NCI-H146 treated with DMSO at 0.1 percent for 48 hours (cell line): ENCODE measurements around the gene VSIG10.
A peak's percentile ranks its signal among the peaks of the same experiment; 100 is the strongest.
"Not testable (repeated sequence)": the region's sequence is repeated elsewhere in the genome, so short reads cannot be mapped to it uniquely, and the experiment has no call there.

Experiments
- DNase-seq: peaks from one replicate; lab custom pipeline; 2025; ENCODE audit not compliant: unreplicated experiment; lab: John Stamatoyannopoulos, UW

VSIG10 gene

DNA sequence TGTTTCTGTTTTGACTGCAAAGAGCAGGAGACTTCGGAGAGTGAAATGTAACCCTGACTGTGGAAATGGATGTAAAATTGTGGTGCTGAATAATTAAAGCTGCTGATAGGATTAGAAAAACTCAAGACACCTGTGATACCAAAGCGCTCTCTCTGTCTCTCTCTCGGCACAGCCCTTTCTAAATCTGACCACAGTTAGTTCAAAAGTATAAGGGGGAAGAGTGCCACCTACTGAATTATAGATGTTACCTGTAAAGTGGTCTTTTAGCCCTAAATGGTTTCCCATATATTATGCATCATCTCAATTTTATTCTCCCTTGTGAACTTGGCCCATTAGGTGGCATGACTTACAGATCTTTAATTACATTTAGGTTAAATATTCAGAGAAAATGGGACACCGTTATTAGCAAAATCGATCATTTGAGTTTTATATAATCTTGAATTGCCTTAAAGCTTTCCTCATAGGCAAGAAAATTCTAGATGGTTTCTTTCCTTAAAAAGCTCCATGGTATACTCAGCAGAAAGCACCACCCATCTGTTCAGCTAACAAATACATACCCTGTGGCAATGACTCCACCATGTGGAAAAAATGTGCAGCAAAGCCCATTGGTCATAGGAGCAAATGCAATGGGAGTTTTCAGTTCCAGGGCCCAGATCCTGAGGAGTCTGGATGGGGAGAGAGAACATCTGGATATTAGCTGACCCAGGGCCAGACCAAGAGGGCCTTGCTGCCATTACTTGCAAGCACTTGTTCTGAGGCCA lies 69.2 kb downstream of the VSIG10 start:
- no peak for DNase-seq

DNA sequence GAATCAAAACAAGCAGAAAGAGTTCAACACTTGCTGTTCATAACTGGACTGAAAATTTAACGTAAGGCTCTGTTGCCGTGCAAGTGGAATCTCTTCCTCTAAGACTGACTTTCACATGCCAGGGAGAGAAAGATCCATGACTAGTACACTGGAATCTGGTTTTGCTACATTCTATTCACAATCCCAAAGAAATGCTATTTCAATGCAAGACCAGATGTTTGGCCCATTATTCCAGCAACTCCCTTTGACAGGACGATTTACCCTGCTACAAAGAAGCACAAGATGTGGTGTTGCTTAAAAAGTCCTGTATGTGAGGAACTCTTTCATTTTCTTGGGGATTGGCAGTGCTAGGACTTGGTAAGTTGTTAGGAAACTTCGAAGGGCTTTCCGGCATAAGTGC lies 69.9 kb downstream of the VSIG10 start:
- no peak for DNase-seq

DNA sequence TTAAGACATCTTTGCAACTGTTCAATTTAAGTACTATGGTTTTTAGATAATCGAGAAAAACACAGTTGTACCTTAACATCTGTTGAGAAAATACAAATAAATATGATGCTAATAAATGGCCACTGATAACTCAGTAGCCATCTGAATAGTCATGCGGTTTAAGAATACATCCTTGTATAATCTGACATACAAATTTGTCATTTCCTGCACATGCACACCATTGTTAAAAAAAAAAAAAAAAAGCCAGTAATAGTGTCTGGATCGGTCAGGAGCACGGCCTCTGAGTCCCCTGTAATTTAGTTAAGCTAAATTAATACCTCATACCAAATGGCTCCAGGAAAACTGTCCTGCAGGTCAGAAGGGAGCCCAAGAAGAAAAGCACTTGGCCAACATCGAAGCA lies 70.5 kb downstream of the VSIG10 start:
- no peak for DNase-seq

DNA sequence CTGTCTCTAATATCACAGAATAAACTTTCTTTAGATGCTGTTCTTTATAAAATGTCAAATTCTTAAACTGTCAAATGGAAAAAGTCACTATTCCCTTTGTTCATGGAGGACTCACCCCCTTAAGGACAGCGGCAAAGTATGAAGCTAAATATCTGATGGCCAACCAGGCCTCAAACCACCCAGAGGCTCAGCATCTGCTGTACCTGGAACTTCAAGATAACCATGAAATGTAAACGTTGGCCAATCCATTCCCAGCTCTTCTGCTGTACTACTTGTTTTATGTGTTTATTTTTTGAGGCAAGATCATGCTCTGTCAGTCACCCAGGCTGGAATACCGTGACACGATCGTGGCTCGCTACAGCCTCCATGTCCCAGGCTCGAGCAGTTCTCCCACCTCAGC lies 71.6 kb downstream of the VSIG10 start:
- no peak for DNase-seq

DNA sequence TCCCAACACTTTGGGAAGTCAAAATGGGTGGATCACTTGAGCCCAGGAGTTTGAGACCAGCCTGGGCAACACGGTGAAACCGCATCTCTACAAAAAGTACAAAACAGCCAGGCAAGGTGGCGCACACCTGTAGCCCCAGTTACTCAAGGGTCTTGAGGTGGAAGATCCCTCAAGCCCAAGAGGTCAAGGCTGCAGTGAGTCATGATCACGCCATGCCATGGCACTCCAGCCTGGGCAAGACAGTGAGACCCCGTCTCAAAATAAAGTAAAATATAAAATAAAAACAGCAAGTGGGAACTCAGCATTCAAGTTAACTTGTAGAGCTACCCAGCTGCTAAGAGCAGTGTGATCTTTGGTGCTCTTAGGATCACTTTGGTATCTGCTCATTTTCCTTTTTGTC lies 74.6 kb downstream of the VSIG10 start:
- DNase-seq, result no peak

DNA sequence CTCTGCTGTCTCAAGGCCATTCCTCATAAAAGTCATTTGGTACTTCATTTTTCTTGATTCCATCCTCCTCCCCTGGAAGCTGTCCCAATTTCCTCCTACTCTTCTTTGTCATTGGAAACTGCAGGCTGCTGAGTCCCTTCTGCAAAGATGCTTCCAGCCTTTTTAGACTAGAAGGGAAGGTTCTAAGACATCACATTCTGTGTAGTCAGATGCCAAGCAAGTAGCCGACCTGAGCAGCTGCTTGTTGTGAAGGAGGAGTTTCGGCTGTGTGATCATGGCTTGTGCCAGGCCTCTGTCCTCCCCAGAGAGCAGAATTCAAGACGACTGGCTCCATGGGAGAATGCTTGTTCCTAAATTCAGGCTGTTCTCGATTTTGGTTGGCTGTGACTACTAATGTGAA lies 78.6 kb downstream of the VSIG10 start:
- no peak for DNase-seq

DNA sequence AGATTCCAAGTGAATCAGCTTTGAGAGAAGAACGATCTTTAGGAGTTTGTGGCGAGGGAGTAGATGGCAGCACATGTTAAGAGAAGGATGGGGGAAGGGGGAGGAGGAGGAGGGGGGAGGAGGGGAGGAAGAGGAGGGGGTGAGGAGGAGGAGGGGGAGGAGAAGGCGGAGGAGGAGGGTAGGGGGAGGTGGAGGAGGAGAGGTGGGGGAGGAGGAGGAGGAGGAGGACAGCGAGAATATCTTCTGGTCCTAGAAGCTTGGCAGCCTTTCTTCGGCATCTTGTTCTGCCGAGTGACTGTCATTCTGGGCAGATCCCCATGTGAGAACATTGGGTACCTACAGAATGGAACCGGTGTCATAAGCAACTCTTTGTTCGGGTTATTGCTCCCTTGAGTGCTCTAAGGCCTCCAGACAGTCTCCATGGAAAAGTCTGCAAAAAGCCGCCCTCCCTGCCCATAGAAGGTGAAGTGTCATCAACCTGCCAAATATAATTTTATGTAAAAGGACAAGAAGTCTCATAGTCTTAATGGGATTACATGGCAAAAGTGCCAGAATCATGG lies 80.4 kb downstream of the VSIG10 start:
- DNase-seq, result no peak

DNA sequence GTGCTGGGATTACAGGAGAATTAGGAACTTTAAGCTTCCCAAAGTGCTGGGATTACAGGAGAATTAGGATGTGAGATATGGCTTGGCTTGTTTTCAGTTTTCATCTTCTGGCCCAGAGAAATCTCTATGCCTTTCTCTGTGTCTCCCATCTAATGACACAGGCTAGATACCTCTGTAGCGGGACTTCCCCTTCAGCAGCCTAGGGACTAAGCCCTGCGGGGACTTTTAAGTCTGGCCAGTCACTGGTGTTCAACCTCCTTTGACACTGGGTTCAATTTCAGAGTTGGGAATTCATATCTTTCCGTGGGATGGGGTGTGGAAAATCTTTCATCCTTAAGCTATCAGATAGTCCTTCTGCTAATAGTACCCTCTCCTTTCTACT lies 81.1 kb downstream of the VSIG10 start:
- DNase-seq, result no peak

DNA sequence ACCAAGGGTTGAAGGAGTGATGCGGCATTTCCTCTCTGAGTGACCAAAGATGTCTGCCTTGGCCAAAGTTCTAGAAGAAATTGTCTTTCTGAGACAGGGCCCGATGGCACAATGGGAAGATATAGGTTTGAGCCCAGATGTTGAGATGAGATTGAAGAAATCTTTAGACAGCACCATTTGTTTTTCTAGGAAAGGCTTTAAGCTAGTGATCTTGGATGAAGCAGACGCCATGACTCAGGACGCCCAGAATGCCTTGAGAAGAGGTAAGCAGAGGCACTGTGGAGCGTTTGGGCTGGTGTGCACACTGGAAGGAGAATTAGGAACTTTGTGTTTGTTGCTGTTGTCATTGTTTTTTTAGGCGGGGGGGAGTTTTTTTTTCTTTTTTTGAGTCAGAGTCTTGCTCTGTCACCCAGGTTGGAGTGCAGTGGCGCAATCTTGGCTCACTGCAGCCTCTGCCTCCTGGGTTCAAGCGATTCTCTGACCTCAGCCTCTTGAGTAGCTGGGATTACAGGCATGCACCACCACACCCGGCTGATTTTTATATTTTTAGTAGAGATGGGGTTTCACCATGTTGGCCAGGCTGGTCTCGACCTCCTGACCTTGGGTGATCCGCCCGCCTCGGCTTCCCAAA lies 81.6 kb downstream of the VSIG10 start:
- not testable (repeated sequence) for DNase-seq

DNA sequence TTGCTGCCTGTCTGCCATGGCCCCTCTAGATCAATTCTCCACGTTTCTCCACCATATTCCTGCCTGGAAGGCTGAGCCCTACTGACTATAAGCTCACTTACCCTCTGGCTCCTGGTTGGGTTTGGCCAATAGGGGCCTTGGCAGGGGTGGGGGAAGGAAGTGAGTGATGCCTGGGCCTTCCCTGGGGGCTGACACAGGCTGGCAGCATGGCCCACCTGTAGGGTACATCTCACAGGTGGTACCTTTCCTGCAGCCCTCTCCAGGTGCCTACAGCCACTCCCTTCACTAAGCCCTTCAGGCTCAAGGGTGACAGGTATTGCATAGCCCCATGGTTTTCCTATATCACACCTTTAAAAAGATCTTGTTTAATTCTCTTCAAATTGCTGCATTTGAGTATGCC lies 83.8 kb downstream of the VSIG10 start:
- no peak for DNase-seq

DNA sequence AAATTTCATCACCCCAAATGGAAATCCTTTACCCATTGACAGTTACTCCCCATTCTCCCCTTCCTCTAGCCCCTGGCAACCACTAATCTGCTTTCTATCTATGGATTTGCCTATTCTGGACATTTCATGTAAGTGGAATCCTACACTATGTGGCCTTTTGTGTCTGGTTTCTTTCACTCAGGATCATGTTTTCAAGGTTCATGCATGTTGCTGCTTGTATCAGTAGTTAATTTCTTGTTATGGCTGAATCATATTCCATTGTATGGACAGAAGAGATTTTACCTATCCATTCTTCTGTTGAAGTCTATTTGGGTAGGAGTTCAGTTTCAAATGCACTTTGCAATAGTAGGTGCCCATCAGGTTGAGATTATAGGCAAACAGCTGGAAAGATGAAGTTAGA lies 85.9 kb downstream of the VSIG10 start:
- DNase-seq, result no peak

DNA sequence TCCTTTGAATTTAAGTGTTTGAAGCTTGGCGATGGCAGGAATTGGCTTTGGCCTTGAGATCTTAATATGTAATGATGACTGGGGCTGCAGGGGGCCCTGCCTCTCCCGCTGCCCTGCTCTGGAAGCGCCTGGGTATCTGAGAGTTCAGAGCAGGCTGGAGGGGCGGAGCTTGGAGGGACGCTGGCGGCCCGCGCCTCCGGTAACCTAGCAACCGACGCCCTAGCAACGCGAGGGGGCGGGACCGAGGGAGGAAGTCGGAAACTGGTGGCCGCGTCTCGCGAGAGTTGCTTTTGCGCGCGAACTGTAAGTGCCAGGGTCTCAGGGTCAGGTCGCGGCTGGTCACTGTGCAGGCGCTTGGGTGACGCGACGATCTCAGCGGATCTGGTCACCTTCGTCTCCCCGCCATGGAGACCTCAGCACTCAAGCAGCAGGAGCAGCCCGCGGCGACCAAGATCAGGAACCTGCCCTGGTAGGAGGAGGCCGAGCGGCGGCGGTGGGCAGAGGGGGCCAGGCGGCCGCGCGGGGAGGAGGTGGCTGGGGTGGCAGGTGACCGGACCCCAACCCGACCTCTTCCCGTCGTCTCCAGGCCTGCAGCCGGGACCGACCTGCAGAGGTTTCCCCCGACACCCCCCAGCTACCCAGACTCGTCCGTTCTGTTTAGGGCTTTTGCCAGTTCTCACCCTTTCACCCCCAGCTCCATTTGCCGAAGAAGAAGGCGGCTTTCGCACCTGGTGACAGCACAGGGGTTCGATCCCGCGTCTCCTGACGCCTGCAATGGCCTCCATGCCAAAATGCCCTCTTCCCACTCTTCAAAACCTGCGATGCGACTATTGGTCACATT lies 87.2 kb downstream of the VSIG10 start, which contains the start of gene RFC5:
RFC5 (plus strand) TSS at position 280 of the 841 bp plus-strand sequence; CDS start at position 405, 125 bp downstream.
- DNase-seq, result peak; percentile 96

DNA sequence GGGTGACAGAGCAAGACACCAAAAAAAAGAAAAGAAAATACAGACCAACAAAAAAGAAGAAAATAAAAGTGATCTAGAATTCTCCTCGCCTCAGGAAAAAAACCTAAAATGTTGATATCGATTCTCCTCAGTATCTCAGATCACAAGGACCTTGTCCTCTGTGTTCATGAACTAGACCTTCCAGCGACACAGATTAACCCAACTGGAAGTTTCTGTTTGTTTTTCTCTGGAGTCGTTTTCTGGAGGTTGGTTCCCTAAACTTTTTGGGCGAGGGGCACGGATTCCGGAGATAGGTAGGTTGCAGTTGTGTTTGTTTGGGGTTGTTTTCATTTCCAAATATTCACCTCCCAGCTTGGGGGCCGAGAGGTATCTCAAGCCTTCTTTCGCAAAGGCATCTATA lies 87.9 kb downstream of the VSIG10 start:
- no peak for DNase-seq

DNA sequence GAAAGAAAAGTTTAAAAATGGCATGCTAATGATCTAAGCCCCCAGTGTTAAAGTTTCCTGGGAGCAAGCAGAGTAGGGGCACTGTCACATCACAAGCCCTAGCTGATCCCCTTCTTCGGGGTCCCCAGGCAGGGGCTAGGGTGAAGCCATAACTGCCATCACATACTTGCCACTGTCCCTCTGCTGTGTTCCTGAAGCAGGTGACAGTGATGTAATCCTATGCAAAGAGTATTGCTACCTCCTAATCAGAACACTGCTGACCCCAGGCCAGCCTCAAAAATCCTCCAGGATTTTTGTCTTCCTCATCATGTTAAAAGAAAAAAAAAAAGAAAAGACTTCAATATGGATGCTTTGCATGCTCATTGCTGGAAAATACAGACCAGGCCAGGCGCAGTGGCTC lies 88.5 kb downstream of the VSIG10 start:
- DNase-seq, result no peak
